Measurements from ENCODE around the gene BAD. TPM values are rescaled to one million over a fixed set of nuclear protein-coding genes. Genes with fewer than 3 reads are reported as not detected.

The BAD gene
- total and polyA plus RNA-seq, 4 donors: 16.0 to 39.5 (median 30.2) TPM

GRCh38 chr11:64262271-64263002 is 22.0 kb downstream of the BAD start (continued):
- TF ChIP-seq, protein P1, sequence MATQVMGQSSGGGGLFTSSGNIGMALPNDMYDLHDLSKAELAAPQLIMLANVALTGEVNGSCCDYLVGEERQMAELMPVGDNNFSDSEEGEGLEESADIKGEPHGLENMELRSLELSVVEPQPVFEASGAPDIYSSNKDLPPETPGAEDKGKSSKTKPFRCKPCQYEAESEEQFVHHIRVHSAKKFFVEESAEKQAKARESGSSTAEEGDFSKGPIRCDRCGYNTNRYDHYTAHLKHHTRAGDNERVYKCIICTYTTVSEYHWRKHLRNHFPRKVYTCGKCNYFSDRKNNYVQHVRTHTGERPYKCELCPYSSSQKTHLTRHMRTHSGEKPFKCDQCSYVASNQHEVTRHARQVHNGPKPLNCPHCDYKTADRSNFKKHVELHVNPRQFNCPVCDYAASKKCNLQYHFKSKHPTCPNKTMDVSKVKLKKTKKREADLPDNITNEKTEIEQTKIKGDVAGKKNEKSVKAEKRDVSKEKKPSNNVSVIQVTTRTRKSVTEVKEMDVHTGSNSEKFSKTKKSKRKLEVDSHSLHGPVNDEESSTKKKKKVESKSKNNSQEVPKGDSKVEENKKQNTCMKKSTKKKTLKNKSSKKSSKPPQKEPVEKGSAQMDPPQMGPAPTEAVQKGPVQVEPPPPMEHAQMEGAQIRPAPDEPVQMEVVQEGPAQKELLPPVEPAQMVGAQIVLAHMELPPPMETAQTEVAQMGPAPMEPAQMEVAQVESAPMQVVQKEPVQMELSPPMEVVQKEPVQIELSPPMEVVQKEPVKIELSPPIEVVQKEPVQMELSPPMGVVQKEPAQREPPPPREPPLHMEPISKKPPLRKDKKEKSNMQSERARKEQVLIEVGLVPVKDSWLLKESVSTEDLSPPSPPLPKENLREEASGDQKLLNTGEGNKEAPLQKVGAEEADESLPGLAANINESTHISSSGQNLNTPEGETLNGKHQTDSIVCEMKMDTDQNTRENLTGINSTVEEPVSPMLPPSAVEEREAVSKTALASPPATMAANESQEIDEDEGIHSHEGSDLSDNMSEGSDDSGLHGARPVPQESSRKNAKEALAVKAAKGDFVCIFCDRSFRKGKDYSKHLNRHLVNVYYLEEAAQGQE (IDR thresholded peaks at IDR 0.05): no peak
- TF ChIP-seq EGR1 (IDR thresholded peaks at IDR 0.05; ENCODE audit: low read depth in 2 of 2): no peak
- no peak for TF ChIP-seq FOXA2 (IDR thresholded peaks at IDR 0.05)
- TF ChIP-seq, protein P2, sequence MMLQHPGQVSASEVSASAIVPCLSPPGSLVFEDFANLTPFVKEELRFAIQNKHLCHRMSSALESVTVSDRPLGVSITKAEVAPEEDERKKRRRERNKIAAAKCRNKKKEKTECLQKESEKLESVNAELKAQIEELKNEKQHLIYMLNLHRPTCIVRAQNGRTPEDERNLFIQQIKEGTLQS (IDR thresholded peaks at IDR 0.05): no peak
- TF ChIP-seq MAX (IDR thresholded peaks at IDR 0.05): no peak

DNA sequence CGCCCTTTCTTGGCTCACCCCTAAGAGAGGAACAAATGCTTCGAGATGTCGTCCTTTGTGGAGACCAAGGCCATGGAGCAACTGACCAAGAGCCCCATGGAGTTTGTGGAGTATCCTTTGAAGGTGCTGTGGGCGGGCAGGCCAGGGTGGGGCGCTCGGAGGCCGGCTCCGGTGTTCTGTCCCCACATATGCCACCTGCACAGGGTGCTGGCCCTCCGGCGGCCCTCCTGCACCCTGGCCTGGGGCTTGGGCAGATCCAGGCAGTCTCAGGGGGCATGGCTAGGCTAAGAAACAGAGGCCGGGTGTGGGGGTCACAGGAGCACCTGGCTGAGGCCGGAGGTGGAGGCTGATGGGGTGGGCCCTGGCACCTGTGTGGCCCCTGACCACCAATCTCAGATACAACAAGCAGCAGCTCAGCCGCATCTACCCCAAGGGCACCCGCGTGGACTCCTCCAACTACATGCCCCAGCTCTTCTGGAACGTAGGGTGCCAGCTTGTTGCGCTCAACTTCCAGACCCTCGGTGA is 22.8 kb downstream of the BAD start:
- no peaks in the 10 kb centered on the region for H3K4me1 ChIP-seq (ENCODE audit: control insufficient read depth in 4 of 4, insufficient read depth in 4 of 4, low read length in 3 of 4)
- H3K9me3 ChIP-seq (ENCODE audit: control insufficient read depth in 4 of 4, low read length in 3 of 4): no peaks in the 10 kb centered on the region
- H3K4me3 ChIP-seq (ENCODE audit: low read depth in 1 of 3, low read length in 3 of 3): no peak overlapping the region
- peaks cover 0 to 13% (median 3%) of the 10 kb centered on the region in 4 donors for H3K36me3 ChIP-seq (ENCODE audit: control insufficient read depth in 4 of 4, insufficient read depth in 3 of 4, low read depth in 1 of 4, low read length in 3 of 4)
- WGBS: 96% methylated on average over 18 of the region's 18 CpGs
- no peak for DNase-seq (ENCODE audit: low spot score)
- H3K27me3 ChIP-seq (ENCODE audit: control insufficient read depth in 4 of 4, insufficient read depth in 4 of 4, low read length in 3 of 4): no peaks in the 10 kb centered on the region
- H3K27ac ChIP-seq (ENCODE audit: low read depth in 1 of 2, low read length in 2 of 2): no peak overlapping the region
- no peak for TF ChIP-seq RAD21 (IDR thresholded peaks at IDR 0.05)
- TF ChIP-seq, protein P2 (IDR thresholded peaks at IDR 0.05): no peak
- TF ChIP-seq FOXA2 (IDR thresholded peaks at IDR 0.05): no peak
- TF ChIP-seq, protein P3, sequence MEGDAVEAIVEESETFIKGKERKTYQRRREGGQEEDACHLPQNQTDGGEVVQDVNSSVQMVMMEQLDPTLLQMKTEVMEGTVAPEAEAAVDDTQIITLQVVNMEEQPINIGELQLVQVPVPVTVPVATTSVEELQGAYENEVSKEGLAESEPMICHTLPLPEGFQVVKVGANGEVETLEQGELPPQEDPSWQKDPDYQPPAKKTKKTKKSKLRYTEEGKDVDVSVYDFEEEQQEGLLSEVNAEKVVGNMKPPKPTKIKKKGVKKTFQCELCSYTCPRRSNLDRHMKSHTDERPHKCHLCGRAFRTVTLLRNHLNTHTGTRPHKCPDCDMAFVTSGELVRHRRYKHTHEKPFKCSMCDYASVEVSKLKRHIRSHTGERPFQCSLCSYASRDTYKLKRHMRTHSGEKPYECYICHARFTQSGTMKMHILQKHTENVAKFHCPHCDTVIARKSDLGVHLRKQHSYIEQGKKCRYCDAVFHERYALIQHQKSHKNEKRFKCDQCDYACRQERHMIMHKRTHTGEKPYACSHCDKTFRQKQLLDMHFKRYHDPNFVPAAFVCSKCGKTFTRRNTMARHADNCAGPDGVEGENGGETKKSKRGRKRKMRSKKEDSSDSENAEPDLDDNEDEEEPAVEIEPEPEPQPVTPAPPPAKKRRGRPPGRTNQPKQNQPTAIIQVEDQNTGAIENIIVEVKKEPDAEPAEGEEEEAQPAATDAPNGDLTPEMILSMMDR (IDR thresholded peaks at IDR 0.05; ENCODE audit: low read depth, low read length, missing input control): no peak
- no peak for TF ChIP-seq JUND (IDR thresholded peaks at IDR 0.05)
- TF ChIP-seq GABPA (IDR thresholded peaks at IDR 0.05 in 1 of 2, conservative IDR thresholded peaks at IDR 0.05 in 1 of 2): no peak
- no peak for TF ChIP-seq YY1 (IDR thresholded peaks at IDR 0.05)
- TF ChIP-seq HNF4G (IDR thresholded peaks at IDR 0.05): no peak
- TF ChIP-seq ZBTB33 (IDR thresholded peaks at IDR 0.05): no peak
- no peak for TF ChIP-seq EGR1 (IDR thresholded peaks at IDR 0.05; ENCODE audit: low read depth in 2 of 2)
- no peak for TF ChIP-seq NR2F2 (IDR thresholded peaks at IDR 0.05)
- no peak for TF ChIP-seq RXRA (IDR thresholded peaks at IDR 0.05)
- TF ChIP-seq FOXA1 (IDR thresholded peaks at IDR 0.05): no peak
- TF ChIP-seq TAF1 (conservative IDR thresholded peaks at IDR 0.05): no peak
- TF ChIP-seq SP1 (IDR thresholded peaks at IDR 0.05): no peak
- TF ChIP-seq, protein P1 (IDR thresholded peaks at IDR 0.05): no peak
- no peak for TF ChIP-seq MAX (IDR thresholded peaks at IDR 0.05)
- no peak for TF ChIP-seq HNF4A (conservative IDR thresholded peaks at IDR 0.05)
- no peak overlapping the region for H3K9ac ChIP-seq (ENCODE audit: low read depth in 1 of 2, low read length in 2 of 2)
